MCF 10A (cell line): Measurements from ENCODE around the gene CHN1. TPM values are rescaled to one million over a fixed set of nuclear protein-coding genes. Genes with fewer than 3 reads are reported as not detected.

Source experiments
- BruUV-seq: library from RNA; stranded (reverse); fragments of 400-500 nt; replicated peaks from 2 replicates; lab custom pipeline; 2021; lab: Mats Ljungman, UMichigan
- CTCF ChIA-PET: fragments of 300-600 bp; sonication (Branson Sonifier 250); formaldehyde crosslinking; extraction: SDS; loops from one replicate; lab custom pipeline; 2021; ENCODE audit warnings: antibody characterized with exemption, inconsistent platforms; lab: Yijun Ruan, JAX
- POLR2A ChIA-PET: fragments of 300-600, 350-650 bp; sonication (Branson Sonifier 250); formaldehyde crosslinking; extraction: SDS; loops from one replicate; lab custom pipeline; 2020; ENCODE audit warnings: antibody characterized with exemption, inconsistent platforms; lab: Yijun Ruan, JAX
- DNase-seq: peaks from one replicate; pipeline ENCODE4 v3.0.0-alpha.2; 2018; ENCODE audit not compliant: unreplicated experiment
- H3K27ac Mint-ChIP-seq: one replicate; pipeline ENCODE4 v1.8.0; 2022; ENCODE audit warnings: mild to moderate bottlenecking, low read depth, mixed read lengths; ENCODE audit not compliant: unreplicated experiment
- H3K27me3 Mint-ChIP-seq: one replicate; pipeline ENCODE4 v1.8.0; 2022; ENCODE audit warnings: mixed read lengths; ENCODE audit not compliant: insufficient read depth, unreplicated experiment
- H3K36me3 Mint-ChIP-seq: one replicate; pipeline ENCODE4 v1.8.0; 2022; ENCODE audit warnings: mild to moderate bottlenecking, moderate library complexity, mixed read lengths; ENCODE audit not compliant: insufficient read depth, unreplicated experiment
- H3K4me1 Mint-ChIP-seq: one replicate; pipeline ENCODE4 v1.8.0; 2022; ENCODE audit warnings: mixed read lengths; ENCODE audit not compliant: insufficient read depth, unreplicated experiment
- H3K4me3 Mint-ChIP-seq: one replicate; pipeline ENCODE4 v1.8.0; 2022; ENCODE audit warnings: mild to moderate bottlenecking, moderate library complexity, mixed read lengths; ENCODE audit not compliant: unreplicated experiment
- H3K9me3 Mint-ChIP-seq: one replicate; pipeline ENCODE4 v1.8.0; 2022; ENCODE audit warnings: mixed read lengths; ENCODE audit not compliant: unreplicated experiment
- CTCF ChIP-seq: fragments of 200-600 bp; IDR thresholded peaks from one replicate; pipeline ENCODE4 v1.8.0; 2022; ENCODE audit warnings: antibody characterized with exemption, mild to moderate bottlenecking; ENCODE audit not compliant: unreplicated experiment
- intact Hi-C: fragments of 100-400 bp; cut with micrococcal nuclease; formaldehyde crosslinking; loops from 2 replicates; pipeline ENCODE4 v1.14.1; 2022
- total RNA-seq: library from RNA; stranded (reverse); gene quantifications from 2 replicates; pipeline ENCODE4 v1.2.3, GENCODE V29; 2022

CHN1 gene
- total RNA-seq, 1 experiment from 2014 or later, result 6.0 TPM

GRCh38 chr2:174796319-174796771, 208.8 kb downstream of the CHN1 start:
- Mint-ChIP-seq H3K4me3 (no peak overlapping the region), H3K36me3 (peaks cover 11% of the 10 kb centered on the region), H3K27me3 (no peaks in the 10 kb centered on the region), H3K9me3 (no peaks in the 10 kb centered on the region), H3K27ac (no peak overlapping the region), H3K4me1 (no peaks in the 10 kb centered on the region)
- no peak for DNase-seq
- intact Hi-C loops, result no loop called here
- CTCF ChIA-PET, result interaction anchor here (0.5 to 2.3 kb wide), 6 partner anchors 21 to 189 kb away, joined by 3 to 21 read pairs (median 4); no protein-coding TSS in a partner anchor
- no TSS peak for BruUV-seq
- TF ChIP-seq CTCF, result no peak
- POLR2A ChIA-PET, result interaction anchor here (0.6 kb wide), 1 partner anchor 1666 kb away, joined by 3 read pairs; no protein-coding TSS in a partner anchor

GRCh38 chr2:174794851-174795374, 210.3 kb downstream of the CHN1 start:
- CTCF ChIA-PET, result interaction anchor here (1.3 to 1.8 kb wide), 2 partner anchors 45 to 191 kb away, joined by 3 to 5 read pairs; no protein-coding TSS in a partner anchor
- H3K27me3 Mint-ChIP-seq, result no peaks in the 10 kb centered on the region
- DNase-seq, result no peak
- no peaks in the 10 kb centered on the region for H3K4me1 Mint-ChIP-seq
- POLR2A ChIA-PET, result interaction anchor here (0.6 to 1.7 kb wide), 3 partner anchors 11 to 48 kb away, joined by 3 to 4 read pairs (median 3); no protein-coding TSS in a partner anchor
- no TSS peak for BruUV-seq
- intact Hi-C loops, result no loop called here
- H3K4me3 Mint-ChIP-seq, result no peak overlapping the region
- H3K36me3 Mint-ChIP-seq, result peaks cover 11% of the 10 kb centered on the region
- no peak for TF ChIP-seq CTCF
- H3K9me3 Mint-ChIP-seq, result no peaks in the 10 kb centered on the region
- no peak overlapping the region for H3K27ac Mint-ChIP-seq

DNA sequence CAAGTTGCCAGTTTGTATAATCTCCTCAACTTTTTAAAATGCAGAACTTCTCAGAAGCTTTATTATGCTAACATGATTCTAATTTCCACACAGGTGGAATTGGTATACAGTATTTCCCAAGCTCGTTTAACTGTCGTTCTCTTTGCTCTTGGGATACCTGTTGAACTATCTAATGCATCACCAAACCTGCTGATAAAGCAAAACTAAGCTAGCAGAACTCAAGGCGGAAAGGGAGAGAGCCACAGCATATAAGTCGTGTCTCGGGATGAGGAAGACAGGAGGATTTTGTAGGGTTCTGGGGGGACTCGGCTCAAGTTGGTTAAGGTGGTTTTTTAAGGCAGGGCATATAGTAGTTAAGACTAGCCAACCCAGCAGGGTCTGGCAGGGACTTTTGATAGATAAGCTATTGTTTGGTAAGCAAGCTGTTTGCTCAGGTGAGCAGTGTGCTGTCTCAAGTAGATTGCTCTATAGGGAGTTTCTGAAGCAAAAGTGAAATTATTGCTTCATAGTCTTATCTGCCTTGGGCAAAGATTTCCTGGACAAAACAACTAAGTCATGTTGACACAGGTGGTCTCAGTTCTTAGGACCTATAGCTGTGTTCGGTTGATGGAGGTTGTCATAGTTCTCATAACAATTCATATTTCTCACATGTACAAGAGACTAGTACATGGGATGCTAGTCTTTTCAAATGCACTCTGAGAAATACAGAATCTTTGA, 212.7 kb downstream of the CHN1 start:
- no TSS peak for BruUV-seq
- Mint-ChIP-seq H3K4me1 (no peaks in the 10 kb centered on the region), H3K27ac (no peak overlapping the region), H3K4me3 (no peak overlapping the region), H3K27me3 (no peaks in the 10 kb centered on the region), H3K36me3 (no peaks in the 10 kb centered on the region), H3K9me3 (no peaks in the 10 kb centered on the region)
- no peak for TF ChIP-seq CTCF
- CTCF ChIA-PET, result interaction anchor here (1.0 kb wide), 1 partner anchor 21 kb away, joined by 4 read pairs; no protein-coding TSS in a partner anchor
- DNase-seq, result peak; percentile 6
- intact Hi-C loops, result no loop called here
- POLR2A ChIA-PET, result interaction anchor here (1.2 kb wide), 1 partner anchor 17 kb away, joined by 4 read pairs; no protein-coding TSS in a partner anchor

DNA sequence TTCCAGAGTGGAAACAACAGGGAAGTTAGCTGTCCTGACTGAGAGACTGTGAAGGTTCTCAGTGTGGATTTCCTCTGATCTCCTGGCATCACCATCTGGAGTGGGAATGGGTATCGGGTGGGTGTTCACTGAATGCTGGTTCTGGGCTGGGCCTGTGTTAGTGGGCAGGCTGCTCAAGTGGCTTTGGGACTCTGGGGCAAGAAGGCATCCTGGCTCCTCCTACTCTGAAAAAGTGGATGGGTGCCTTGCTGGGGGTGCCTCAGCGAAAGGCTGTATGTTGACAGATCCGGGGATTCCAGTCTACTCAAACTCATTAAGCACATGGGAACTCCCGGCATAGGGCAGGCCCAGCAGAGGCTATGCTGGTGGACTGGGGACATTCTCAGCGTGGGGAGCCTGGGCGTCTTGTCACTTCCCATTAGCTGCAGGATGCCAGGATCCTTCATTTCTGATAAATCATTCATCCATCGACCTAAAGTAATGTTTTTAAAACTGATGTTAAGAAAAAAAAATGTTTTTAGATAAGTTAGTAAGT, 213.4 kb downstream of the CHN1 start:
- CTCF ChIA-PET, result interaction anchor here (1.0 kb wide), 2 partner anchors 21 to 92 kb away, joined by 4 read pairs; no protein-coding TSS in a partner anchor
- Mint-ChIP-seq H3K36me3 (no peaks in the 10 kb centered on the region), H3K4me1 (no peaks in the 10 kb centered on the region), H3K4me3 (no peak overlapping the region), H3K9me3 (no peaks in the 10 kb centered on the region), H3K27me3 (no peaks in the 10 kb centered on the region), H3K27ac (no peak overlapping the region)
- intact Hi-C loops, result no loop called here
- POLR2A ChIA-PET, result interaction anchor here (0.6 kb wide), 1 partner anchor 55 kb away, joined by 3 read pairs; no protein-coding TSS in a partner anchor
- TF ChIP-seq CTCF, result no peak
- no peak for DNase-seq
- BruUV-seq, result no TSS peak
